Astrocyte of the cerebellum (primary cell): ENCODE results near the gene GSTP1.

Source experiments
- DNase-seq: peaks from one replicate; pipeline ENCODE4 v3.0.0-alpha.2; 2011; ENCODE audit warnings: low read depth
- H3K4me3 ChIP-seq: 2 replicates; pipeline ENCODE4 v1.5.1; 2011; ENCODE audit warnings: mild to moderate bottlenecking, low read depth, low read length, moderate library complexity
- in situ Hi-C: cut with HindIII; loops from 2 replicates; pipeline ENCODE4 v1.10.0; 2017; ENCODE audit warnings: low sequenced_read_pairs
- TF ChIP-seq, protein P1 (sequence below): IDR thresholded peaks from 2 replicates; pipeline ENCODE4 v1.5.1; 2012; ENCODE audit warnings: low read length, low read depth, moderate library complexity, mild to moderate bottlenecking; ENCODE audit errors: missing control alignments

GSTP1 gene

GRCh38 chr11:67633758-67634365 is 50.2 kb downstream of the GSTP1 start:
- TF ChIP-seq, protein P1, sequence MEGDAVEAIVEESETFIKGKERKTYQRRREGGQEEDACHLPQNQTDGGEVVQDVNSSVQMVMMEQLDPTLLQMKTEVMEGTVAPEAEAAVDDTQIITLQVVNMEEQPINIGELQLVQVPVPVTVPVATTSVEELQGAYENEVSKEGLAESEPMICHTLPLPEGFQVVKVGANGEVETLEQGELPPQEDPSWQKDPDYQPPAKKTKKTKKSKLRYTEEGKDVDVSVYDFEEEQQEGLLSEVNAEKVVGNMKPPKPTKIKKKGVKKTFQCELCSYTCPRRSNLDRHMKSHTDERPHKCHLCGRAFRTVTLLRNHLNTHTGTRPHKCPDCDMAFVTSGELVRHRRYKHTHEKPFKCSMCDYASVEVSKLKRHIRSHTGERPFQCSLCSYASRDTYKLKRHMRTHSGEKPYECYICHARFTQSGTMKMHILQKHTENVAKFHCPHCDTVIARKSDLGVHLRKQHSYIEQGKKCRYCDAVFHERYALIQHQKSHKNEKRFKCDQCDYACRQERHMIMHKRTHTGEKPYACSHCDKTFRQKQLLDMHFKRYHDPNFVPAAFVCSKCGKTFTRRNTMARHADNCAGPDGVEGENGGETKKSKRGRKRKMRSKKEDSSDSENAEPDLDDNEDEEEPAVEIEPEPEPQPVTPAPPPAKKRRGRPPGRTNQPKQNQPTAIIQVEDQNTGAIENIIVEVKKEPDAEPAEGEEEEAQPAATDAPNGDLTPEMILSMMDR, result no peak
- DNase-seq, result no peak
- H3K4me3 ChIP-seq, result no peak overlapping the region
- in situ Hi-C loops, result no loop called here

- DNase-seq, result no peak
- TF ChIP-seq, protein P1, result no peak
- in situ Hi-C loops, result no loop called here
- H3K4me3 ChIP-seq, result no peak overlapping the region
These were observed 51.0 kb downstream of the GSTP1 start for GRCh38 chr11:67634366-67635230.

GRCh38 chr11:67635231-67635521 is 51.6 kb downstream of the GSTP1 start:
- TF ChIP-seq, protein P1, result no peak
- DNase-seq, result no peak
- in situ Hi-C loops, result no loop called here
- no peak overlapping the region for H3K4me3 ChIP-seq
